Esophagus (tissue), 2 donors: ENCODE results near the gene ACTN1. TPM values are rescaled to one million over a fixed set of nuclear protein-coding genes. Genes with fewer than 3 reads are reported as not detected.

Source experiments
- H3K27ac ChIP-seq, 2 donors: one replicate each; pipeline ENCODE4 v1.5.1; 2013; ENCODE audit warnings: low read depth in 2 of 2, mild to moderate bottlenecking in 2 of 2, inconsistent platforms in 1 of 2, low read length in 1 of 2, moderate library complexity in 1 of 2
- H3K27me3 ChIP-seq, 2 donors: one replicate each; pipeline ENCODE4 v1.6.1; 2013; ENCODE audit warnings: low read length in 2 of 2, control low read depth in 1 of 2, mild to moderate bottlenecking in 1 of 2; ENCODE audit not compliant: insufficient read depth in 2 of 2, control insufficient read depth in 1 of 2
- H3K36me3 ChIP-seq, 2 donors: one replicate each; pipeline ENCODE4 v1.6.1; 2013; ENCODE audit warnings: low read length in 1 of 2; ENCODE audit not compliant: control insufficient read depth in 2 of 2, insufficient read depth in 2 of 2
- H3K4me1 ChIP-seq, 2 donors: one replicate each; pipeline ENCODE4 v1.6.1; 2013; ENCODE audit warnings: low read length in 1 of 2; ENCODE audit not compliant: control insufficient read depth in 2 of 2, insufficient read depth in 2 of 2
- H3K4me3 ChIP-seq, 2 donors: one replicate each; pipeline ENCODE4 v1.5.1; 2013; ENCODE audit warnings: low read length in 2 of 2, mild to moderate bottlenecking in 2 of 2, low read depth in 1 of 2, moderate library complexity in 1 of 2
- H3K9me3 ChIP-seq, 2 donors: one replicate each; pipeline ENCODE4 v1.6.1; 2013; ENCODE audit warnings: mild to moderate bottlenecking in 2 of 2, low read depth in 1 of 2, low read length in 1 of 2, moderate library complexity in 1 of 2; ENCODE audit not compliant: control insufficient read depth in 2 of 2, insufficient read depth in 1 of 2
- WGBS, 2 donors: extraction: QIAGEN DNeasy Blood & Tissue Kit; methylation state at CpG; one replicate each; pipeline ENCODE4 v1.1.7; 2013; 5-methylcytosine and 5-hydroxymethylcytosine counted together
- polyA plus RNA-seq, 2 donors: library from polyadenylated mRNA; stranded (reverse); fragments of 200-250 nt; gene quantifications; one replicate each; pipeline ENCODE4 v1.2.3, GENCODE V29; 2013
- donor health status: healthy with polysubstance abuse.
- donor health status: Bipolar disorder and iron deficiency.

Gene ACTN1
- polyA plus RNA-seq, 2 donors = 37.4 to 98.2 TPM

DNA sequence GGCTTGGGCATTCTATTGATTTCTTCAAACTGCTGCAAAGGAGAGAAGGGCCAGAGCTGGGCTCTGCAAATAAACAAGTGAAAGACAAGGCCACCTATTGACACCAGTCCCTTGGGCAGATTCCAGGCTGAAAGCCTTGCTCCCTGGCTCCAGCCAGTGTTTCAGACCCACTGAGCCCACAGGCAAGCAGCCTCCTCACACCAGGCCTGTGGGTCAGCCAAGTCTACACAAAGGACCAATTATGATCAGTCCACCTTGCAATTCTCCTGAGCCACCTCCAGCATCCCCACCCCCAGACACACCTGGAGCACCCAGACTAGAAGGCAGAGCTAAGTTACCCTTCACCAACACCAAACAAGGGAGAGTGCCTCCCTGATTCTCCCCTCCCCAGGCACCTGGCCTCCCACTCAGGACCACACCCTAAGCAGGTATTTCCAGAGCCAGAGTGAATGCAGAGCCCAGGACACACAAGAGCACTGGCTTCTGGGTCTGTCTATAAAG, 13.8 kb downstream of the ACTN1 start:
- peaks cover 14 to 22% of the 10 kb centered on the region in 2 donors for H3K4me1 ChIP-seq

GRCh38 chr14:68964300-68965093, 14.6 kb downstream of the ACTN1 start:
- WGBS, 2 donors = 68 to 77% methylated on average over 12 of the region's 12 CpGs

More for the DNA sequence above, 13.8 kb downstream of the ACTN1 start:
- Histone ChIP-seq H3K27me3 (no peaks in the 10 kb centered on the region), H3K9me3 (no peaks in the 10 kb centered on the region), H3K36me3 (no peaks in the 10 kb centered on the region), H3K4me3 (no peak overlapping the region), H3K27ac (peak overlapping the region in 1 of 2 donors; percentile 50)

GRCh38 chr14:68962681-68963080, 16.4 kb downstream of the ACTN1 start:
- H3K27ac ChIP-seq = peak overlapping the region in 1 of 2 donors; percentile 26
- 94 to 97% methylated on average over 3 of the region's 3 CpGs for WGBS, 2 donors

More at GRCh38 chr14:68964300-68965093, 14.6 kb downstream of the ACTN1 start:
- H3K27ac ChIP-seq = no peak overlapping the region
- H3K27me3 ChIP-seq = no peaks in the 10 kb centered on the region
- no peak overlapping the region for H3K4me3 ChIP-seq
- H3K36me3 ChIP-seq = no peaks in the 10 kb centered on the region
- H3K9me3 ChIP-seq = no peaks in the 10 kb centered on the region
- H3K4me1 ChIP-seq = peaks cover 14 to 22% of the 10 kb centered on the region in 2 donors

GRCh38 chr14:68961781-68962584, 17.1 kb downstream of the ACTN1 start:
- peak overlapping the region in 1 of 2 donors; percentile 55 for H3K27ac ChIP-seq
- peaks cover 11 to 25% of the 10 kb centered on the region in 2 donors for H3K4me1 ChIP-seq
- no peaks in the 10 kb centered on the region for H3K27me3 ChIP-seq
- WGBS, 2 donors = 65 to 72% methylated on average over 16 of the region's 16 CpGs
- no peak overlapping the region for H3K4me3 ChIP-seq
- H3K9me3 ChIP-seq = no peaks in the 10 kb centered on the region
- no peaks in the 10 kb centered on the region for H3K36me3 ChIP-seq

More at GRCh38 chr14:68962681-68963080, 16.4 kb downstream of the ACTN1 start:
- Histone ChIP-seq H3K36me3 (no peaks in the 10 kb centered on the region), H3K4me3 (no peak overlapping the region), H3K4me1 (peaks cover 14 to 24% of the 10 kb centered on the region in 2 donors), H3K9me3 (no peaks in the 10 kb centered on the region), H3K27me3 (no peaks in the 10 kb centered on the region)

DNA sequence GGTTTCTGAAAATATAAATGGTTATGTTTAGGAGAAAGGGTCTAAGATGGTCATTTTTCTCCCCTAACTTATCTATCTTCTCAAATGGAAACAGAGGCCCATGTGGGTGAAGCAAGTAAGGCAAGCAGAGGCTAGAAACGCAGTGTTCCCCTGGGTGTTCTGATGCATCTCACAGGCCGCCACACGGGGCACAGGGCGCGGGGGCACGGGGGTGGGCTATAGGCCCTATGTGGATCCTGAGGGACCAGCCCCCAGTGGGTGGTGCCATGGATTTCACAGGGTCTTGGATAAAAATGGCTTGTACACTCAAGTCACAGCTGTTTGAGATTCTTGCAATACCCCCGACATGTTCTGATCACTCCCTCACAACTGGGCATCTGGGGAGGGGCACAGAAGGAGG, 17.7 kb downstream of the ACTN1 start:
- 81 to 87% methylated on average over 7 of the region's 7 CpGs for WGBS, 2 donors
- no peaks in the 10 kb centered on the region for H3K36me3 ChIP-seq
- H3K4me3 ChIP-seq = no peak overlapping the region
- H3K4me1 ChIP-seq = peaks cover 9 to 21% of the 10 kb centered on the region in 2 donors
- peak overlapping the region in 1 of 2 donors; percentile 55 for H3K27ac ChIP-seq
- no peaks in the 10 kb centered on the region for H3K27me3 ChIP-seq
- H3K9me3 ChIP-seq = no peaks in the 10 kb centered on the region

GRCh38 chr14:68960123-68960522, 19.0 kb downstream of the ACTN1 start:
- Histone ChIP-seq H3K27ac (no peak overlapping the region), H3K4me1 (peaks cover 5 to 15% of the 10 kb centered on the region in 2 donors), H3K9me3 (no peaks in the 10 kb centered on the region), H3K27me3 (no peaks in the 10 kb centered on the region), H3K4me3 (no peak overlapping the region), H3K36me3 (no peaks in the 10 kb centered on the region)
- 65 to 81% methylated on average over 3 of the region's 3 CpGs for WGBS, 2 donors

DNA sequence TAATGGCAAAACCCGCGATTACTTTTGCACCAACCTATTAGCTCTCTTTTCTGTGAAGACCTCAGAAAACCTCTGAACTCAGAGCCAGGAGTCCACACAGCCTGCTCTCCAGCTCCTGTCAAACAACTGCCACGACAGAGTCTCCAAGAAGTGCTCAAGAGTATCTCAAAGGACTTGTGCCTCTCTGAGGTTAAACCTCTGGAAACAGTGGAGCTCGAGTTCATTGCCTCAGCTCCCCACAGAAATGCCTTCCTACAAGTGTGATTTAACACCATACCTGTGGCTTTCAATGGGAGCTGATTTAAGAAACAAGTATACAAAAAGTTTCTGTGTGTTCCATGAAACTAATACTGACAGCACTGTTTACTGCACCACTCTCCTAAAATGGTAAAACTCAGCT, 20.1 kb downstream of the ACTN1 start:
- no peak overlapping the region for H3K4me3 ChIP-seq
- WGBS, 2 donors = 45 to 51% methylated on average over 4 of the region's 4 CpGs
- H3K27ac ChIP-seq = peak overlapping the region; percentile 26 to 42
- H3K27me3 ChIP-seq = no peaks in the 10 kb centered on the region
- no peaks in the 10 kb centered on the region for H3K36me3 ChIP-seq
- peaks cover 3 to 14% of the 10 kb centered on the region in 2 donors for H3K4me1 ChIP-seq
- no peaks in the 10 kb centered on the region for H3K9me3 ChIP-seq

GRCh38 chr14:68958553-68958952, 20.5 kb downstream of the ACTN1 start:
- Histone ChIP-seq H3K4me3 (no peak overlapping the region), H3K27ac (peak overlapping the region; percentile 26 to 40), H3K27me3 (no peaks in the 10 kb centered on the region), H3K9me3 (no peaks in the 10 kb centered on the region), H3K36me3 (no peaks in the 10 kb centered on the region), H3K4me1 (peaks cover 3 to 14% of the 10 kb centered on the region in 2 donors)
- 20 to 29% methylated on average over 6 of the region's 6 CpGs for WGBS, 2 donors

- Histone ChIP-seq H3K4me1 (peaks cover 4 to 16% of the 10 kb centered on the region in 2 donors), H3K27ac (peak overlapping the region; percentile 7 to 48)
- 75 to 76% methylated on average over 12 of the region's 12 CpGs for WGBS, 2 donors
Observed at GRCh38 chr14:68957775-68958174, 21.3 kb downstream of the ACTN1 start.

More at GRCh38 chr14:68957775-68958174, 21.3 kb downstream of the ACTN1 start:
- H3K36me3 ChIP-seq = no peaks in the 10 kb centered on the region
- H3K4me3 ChIP-seq = no peak overlapping the region
- H3K27me3 ChIP-seq = no peaks in the 10 kb centered on the region
- H3K9me3 ChIP-seq = no peaks in the 10 kb centered on the region
